HepG2 (cell line): Measurements from ENCODE around the gene RAN. TPM values are rescaled to one million over a fixed set of nuclear protein-coding genes. Genes with fewer than 3 reads are reported as not detected.

ENCODE experiments used
- CSRNP2 ChIP-seq: sonication (generic); formaldehyde crosslinking; conservative IDR thresholded peaks from 2 replicates; pipeline ENCODE4 v1.8.0; 2022; ENCODE audit warnings: low read depth, missing genetic modification reagents
- MZF1 ChIP-seq: sonication (generic); formaldehyde crosslinking; IDR thresholded peaks from 2 replicates; pipeline ENCODE4 v1.8.1; 2023; ENCODE audit warnings: mild to moderate bottlenecking, missing genetic modification reagents, borderline replicate concordance
- NCOA5 ChIP-seq: sonication (generic); formaldehyde crosslinking; IDR thresholded peaks from 2 replicates; pipeline ENCODE4 v1.4.0; 2020; ENCODE audit warnings: missing genetic modification reagents
- PRDM15 ChIP-seq: sonication (generic); formaldehyde crosslinking; IDR thresholded peaks from 2 replicates; pipeline ENCODE4 v1.4.0; 2020; ENCODE audit warnings: missing genetic modification reagents
- ZBTB42 ChIP-seq: sonication (generic); formaldehyde crosslinking; IDR thresholded peaks from 2 replicates; pipeline ENCODE4 v1.5.0; 2020; ENCODE audit warnings: mild to moderate bottlenecking, missing genetic modification reagents
- ZNF101 ChIP-seq: sonication (generic); formaldehyde crosslinking; IDR thresholded peaks from 2 replicates; pipeline ENCODE4 v1.4.0; 2020; ENCODE audit warnings: mild to moderate bottlenecking, low read depth, missing genetic modification reagents, borderline replicate concordance
- ZNF160 ChIP-seq: sonication (generic); formaldehyde crosslinking; IDR thresholded peaks from 2 replicates; pipeline ENCODE4 v1.8.0; 2022; ENCODE audit warnings: mild to moderate bottlenecking, inconsistent platforms, missing genetic modification reagents
- ZNF296 ChIP-seq: sonication (generic); formaldehyde crosslinking; conservative IDR thresholded peaks from 2 replicates; pipeline ENCODE4 v1.5.0; 2020; ENCODE audit warnings: mild to moderate bottlenecking, missing genetic modification reagents
- ZNF563 ChIP-seq: sonication (generic); formaldehyde crosslinking; IDR thresholded peaks from 2 replicates; pipeline ENCODE4 v1.8.0; 2022; ENCODE audit warnings: mild to moderate bottlenecking, moderate library complexity, missing genetic modification reagents
- ZNF788 ChIP-seq: sonication (generic); formaldehyde crosslinking; IDR thresholded peaks from 2 replicates; pipeline ENCODE4 v1.5.0; 2020; ENCODE audit warnings: mild to moderate bottlenecking, missing genetic modification reagents, borderline replicate concordance
- polyA plus RNA-seq, 8 experiments: library from polyadenylated mRNA; depleted of rRNA in 3 of 8; stranded (reverse) in 7 of 8; unstranded in 1 of 8; fragments of >200 nt; fragmentation: Illumina TruSeq in 4 of 8; extraction: Trizol in 4 of 8; gene quantifications; 2 replicates each; pipeline versions ENCODE4 v1.2.1 to v1.2.3, GENCODE V29; 2011 to 2016; ENCODE audit warnings: low read depth in 4 of 8, missing spikeins in 1 of 8, mixed read lengths in 1 of 8; ENCODE audit not compliant: insufficient read depth in 1 of 8
- total RNA-seq, 5 experiments: library from RNA; depleted of rRNA; stranded (reverse); fragments of >200 nt; fragmentation: Illumina TruSeq; extraction: Trizol; gene quantifications; 2 replicates each; pipeline ENCODE4 v1.2.3, GENCODE V29; 2016; ENCODE audit warnings: low read depth in 1 of 5
- TF ChIP-seq, protein P1 (sequence below): sonication (generic); formaldehyde crosslinking; IDR thresholded peaks from one replicate; pipeline ENCODE4 v1.5.1; 2020; ENCODE audit warnings: mild to moderate bottlenecking, missing genetic modification reagents; ENCODE audit errors: not compliant biosample characterization

RAN gene
- total and polyA plus RNA-seq, 2 of the 13 experiments (the other 11 are each of a cell fraction or from before 2014, with no cell fraction given): 1,335 to 1,630 TPM

DNA sequence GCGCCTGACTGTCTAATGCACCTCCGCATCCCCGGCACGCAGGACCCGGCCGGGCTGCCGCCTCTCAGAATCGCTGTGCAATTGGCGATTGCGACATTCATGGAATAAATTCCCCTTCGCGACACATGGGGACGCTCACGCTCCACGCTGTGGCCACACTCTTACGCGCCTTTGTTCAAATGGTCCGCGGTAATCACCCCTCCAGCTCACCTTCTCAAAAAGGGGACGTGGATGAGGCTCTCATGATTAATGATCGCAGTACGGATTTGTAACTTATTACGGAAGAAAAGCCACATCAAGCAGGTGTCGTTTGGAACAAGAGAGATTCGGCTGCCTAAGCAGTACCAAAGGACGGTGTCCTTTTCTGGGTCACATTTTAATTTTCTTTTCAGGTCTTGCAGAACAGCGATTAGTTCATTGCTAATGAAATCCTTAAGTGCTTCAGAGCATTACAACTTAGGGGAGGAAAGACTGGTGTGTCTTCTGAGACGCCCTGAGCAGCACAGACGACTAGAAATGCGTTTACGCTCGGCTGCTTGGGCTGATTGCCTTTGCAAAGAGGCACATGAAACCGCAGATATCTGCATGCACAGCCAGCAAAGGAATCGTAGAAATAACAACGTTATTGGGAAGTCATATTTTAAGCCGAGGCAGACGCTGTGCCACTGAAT is 44.5 kb downstream of the RAN start (continued):
- TF ChIP-seq ZNF563 (CRISPR knock-in tag) (no peak), ZNF788 (CRISPR knock-in tag) (peak; percentile 44; the same call in 1 of the 2 replicates), ZNF160 (CRISPR knock-in tag) (no peak), PRDM15 (CRISPR knock-in tag) (no peak), ZNF296 (CRISPR knock-in tag) (no peak), ZNF101 (CRISPR knock-in tag) (no peak), CSRNP2 (CRISPR knock-in tag) (no peak), MZF1 (CRISPR knock-in tag) (no peak), NCOA5 (CRISPR knock-in tag) (no peak), ZBTB42 (CRISPR knock-in tag) (no peak)
- TF ChIP-seq, protein P1, sequence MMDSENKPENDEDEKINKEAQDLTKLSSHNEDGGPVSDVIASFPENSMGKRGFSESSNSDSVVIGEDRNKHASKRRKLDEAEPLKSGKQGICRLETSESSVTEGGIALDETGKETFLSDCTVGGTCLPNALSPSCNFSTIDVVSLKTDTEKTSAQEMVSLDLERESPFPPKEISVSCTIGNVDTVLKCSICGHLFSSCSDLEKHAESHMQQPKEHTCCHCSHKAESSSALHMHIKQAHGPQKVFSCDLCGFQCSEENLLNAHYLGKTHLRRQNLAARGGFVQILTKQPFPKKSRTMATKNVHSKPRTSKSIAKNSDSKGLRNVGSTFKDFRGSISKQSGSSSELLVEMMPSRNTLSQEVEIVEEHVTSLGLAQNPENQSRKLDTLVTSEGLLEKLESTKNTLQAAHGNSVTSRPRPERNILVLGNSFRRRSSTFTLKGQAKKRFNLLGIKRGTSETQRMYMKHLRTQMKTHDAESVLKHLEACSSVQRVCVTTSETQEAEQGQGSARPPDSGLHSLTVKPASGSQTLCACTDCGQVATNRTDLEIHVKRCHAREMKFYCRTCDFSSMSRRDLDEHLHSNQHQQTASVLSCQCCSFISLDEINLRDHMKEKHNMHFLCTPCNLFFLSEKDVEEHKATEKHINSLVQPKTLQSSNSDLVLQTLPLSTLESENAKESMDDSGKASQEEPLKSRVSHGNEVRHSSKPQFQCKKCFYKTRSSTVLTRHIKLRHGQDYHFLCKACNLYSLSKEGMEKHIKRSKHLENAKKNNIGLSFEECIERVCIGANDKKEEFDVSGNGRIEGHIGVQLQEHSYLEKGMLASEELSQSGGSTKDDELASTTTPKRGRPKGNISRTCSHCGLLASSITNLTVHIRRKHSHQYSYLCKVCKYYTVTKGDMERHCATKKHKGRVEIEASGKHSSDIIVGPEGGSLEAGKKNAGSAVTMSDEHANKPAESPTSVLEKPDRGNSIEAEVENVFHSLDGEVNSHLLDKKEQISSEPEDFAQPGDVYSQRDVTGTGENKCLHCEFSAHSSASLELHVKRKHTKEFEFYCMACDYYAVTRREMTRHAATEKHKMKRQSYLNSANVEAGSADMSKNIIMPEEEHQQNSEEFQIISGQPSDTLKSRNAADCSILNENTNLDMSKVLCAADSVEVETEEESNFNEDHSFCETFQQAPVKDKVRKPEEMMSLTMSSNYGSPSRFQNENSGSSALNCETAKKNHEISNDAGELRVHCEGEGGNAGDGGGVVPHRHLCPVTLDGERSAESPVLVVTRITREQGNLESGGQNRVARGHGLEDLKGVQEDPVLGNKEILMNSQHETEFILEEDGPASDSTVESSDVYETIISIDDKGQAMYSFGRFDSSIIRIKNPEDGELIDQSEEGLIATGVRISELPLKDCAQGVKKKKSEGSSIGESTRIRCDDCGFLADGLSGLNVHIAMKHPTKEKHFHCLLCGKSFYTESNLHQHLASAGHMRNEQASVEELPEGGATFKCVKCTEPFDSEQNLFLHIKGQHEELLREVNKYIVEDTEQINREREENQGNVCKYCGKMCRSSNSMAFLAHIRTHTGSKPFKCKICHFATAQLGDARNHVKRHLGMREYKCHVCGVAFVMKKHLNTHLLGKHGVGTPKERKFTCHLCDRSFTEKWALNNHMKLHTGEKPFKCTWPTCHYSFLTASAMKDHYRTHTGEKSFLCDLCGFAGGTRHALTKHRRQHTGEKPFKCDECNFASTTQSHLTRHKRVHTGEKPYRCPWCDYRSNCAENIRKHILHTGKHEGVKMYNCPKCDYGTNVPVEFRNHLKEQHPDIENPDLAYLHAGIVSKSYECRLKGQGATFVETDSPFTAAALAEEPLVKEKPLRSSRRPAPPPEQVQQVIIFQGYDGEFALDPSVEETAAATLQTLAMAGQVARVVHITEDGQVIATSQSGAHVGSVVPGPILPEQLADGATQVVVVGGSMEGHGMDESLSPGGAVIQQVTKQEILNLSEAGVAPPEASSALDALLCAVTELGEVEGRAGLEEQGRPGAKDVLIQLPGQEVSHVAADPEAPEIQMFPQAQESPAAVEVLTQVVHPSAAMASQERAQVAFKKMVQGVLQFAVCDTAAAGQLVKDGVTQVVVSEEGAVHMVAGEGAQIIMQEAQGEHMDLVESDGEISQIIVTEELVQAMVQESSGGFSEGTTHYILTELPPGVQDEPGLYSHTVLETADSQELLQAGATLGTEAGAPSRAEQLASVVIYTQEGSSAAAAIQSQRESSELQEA (CRISPR knock-in tag): no peak
